Measurements from ENCODE around the gene CFL1.
A peak's percentile ranks its signal among the peaks of the same experiment; 100 is the strongest.
"Not testable (repeated sequence)": the region's sequence is repeated elsewhere in the genome, so short reads cannot be mapped to it uniquely, and the experiment has no call there.

CFL1 gene

DNA sequence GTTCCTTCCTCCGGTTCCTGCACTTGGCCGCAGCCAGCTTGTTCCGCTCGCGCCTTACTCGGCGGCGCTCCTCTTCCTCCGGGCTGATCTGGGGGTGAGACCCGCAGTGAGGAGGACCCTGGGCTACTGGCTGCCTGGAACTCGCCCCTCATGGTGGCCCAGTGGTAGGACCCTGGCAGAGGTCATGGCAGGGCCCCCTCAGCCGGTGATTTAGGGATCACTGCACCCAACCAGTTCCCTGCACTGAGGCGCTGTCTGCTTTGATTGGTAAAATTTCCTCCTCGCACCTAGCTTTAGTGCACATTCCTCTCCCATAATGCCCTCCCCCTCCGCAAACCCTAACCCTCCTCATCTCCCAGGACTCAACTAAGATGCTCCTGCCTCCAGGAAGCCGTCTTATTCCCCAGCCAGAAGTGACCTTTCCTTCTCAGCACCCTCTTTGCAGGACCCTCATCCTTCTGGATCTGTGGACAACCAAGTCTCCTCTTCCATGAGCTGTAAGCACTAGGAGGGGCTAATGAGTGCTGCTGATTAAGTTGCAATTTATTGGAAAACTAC is 36.1 kb upstream of the CFL1 start:
- Histone ChIP-seq H3K9me3 (ENCODE audit: control extremely low read depth in 1 of 5, control insufficient read depth in 4 of 5, insufficient read depth in 2 of 5, low read depth in 1 of 5, low read length in 4 of 5) (no peaks in the 10 kb centered on the region), H3K4me3 (ENCODE audit: control insufficient read depth in 1 of 7, extremely low read depth in 1 of 7, insufficient read depth in 4 of 7, low read depth in 2 of 7, low read length in 6 of 7) (peak overlapping the region in 6 of 7 experiments; percentile 29 to 70 (median 53)), H3K27ac (ENCODE audit: insufficient read depth in 1 of 2, low read depth in 1 of 2, low read length in 2 of 2, poor library complexity in 1 of 2, severe bottlenecking in 2 of 2) (peak overlapping the region; percentile 40 to 77), H3K4me1 (ENCODE audit: control extremely low read depth in 1 of 4, control insufficient read depth in 4 of 4, insufficient read depth in 4 of 4, low read length in 3 of 4) (peaks cover 11 to 67% (median 63%) of the 10 kb centered on the region in 4 experiments), H3K27me3 (replicated peaks in 2 of 5; ENCODE audit: control insufficient read depth in 4 of 5, insufficient read depth in 5 of 5, low read length in 4 of 5) (no peaks in the 10 kb centered on the region), H3K36me3 (ENCODE audit: control insufficient read depth in 4 of 4, insufficient read depth in 4 of 4, low read length in 3 of 4) (peaks cover 0 to 13% (median 5%) of the 10 kb centered on the region in 4 experiments)
- ChIA-PET POLR2A (interaction anchor here (0.5 to 2.2 kb wide), 7 partner anchors 9 to 784 kb away, joined by 3 to 8 read pairs (median 5); partner anchors contain the start of genes C11orf68, CFL1, CTSW and DRAP1), CTCF (interaction anchor here (0.6 to 2.3 kb wide), 8 partner anchors 9 to 68 kb away, joined by 3 to 7 read pairs (median 4); no protein-coding TSS in a partner anchor)
- 12% methylated on average over 16 of the region's 16 CpGs for WGBS (ENCODE audit: insufficient coverage)
- DNase-seq = peak in 2 of 3 donors; percentile 64 to 78

DNA sequence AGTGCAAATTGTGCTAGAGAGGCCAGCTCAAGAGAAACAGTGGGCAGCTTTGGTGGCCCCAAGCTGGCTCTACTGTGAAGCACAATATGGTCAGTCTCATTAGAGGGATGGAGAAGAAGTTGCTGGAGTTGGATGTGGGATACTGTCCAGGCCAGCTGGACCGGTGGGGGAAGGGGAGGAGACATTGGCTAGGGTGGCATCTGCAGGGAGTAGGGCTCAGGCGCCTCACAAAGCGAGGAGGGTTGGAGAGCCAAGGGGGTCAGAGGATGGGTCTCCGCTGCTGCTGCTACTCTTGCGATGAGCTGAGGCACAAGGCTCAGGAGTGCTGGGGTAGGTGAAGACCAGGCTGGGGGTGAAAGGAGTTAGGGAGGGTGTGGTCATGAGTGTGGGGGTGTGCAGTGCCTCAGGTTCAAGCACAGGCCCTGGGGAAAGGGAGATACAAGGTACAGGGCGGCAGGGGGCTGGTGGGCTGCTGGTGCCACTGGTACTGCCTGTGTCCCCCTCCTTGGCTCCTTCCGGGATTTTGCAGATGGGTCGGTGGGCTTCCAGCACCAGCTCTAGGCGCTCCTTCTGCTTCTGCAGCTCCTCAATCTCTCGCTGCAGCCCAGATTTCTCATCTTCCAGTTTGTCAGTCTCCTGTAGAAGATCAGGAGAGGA is 34.8 kb upstream of the CFL1 start:
- peaks cover 11 to 69% (median 62%) of the 10 kb centered on the region in 4 experiments for H3K4me1 ChIP-seq (ENCODE audit: control extremely low read depth in 1 of 4, control insufficient read depth in 4 of 4, insufficient read depth in 4 of 4, low read length in 3 of 4)

DNA sequence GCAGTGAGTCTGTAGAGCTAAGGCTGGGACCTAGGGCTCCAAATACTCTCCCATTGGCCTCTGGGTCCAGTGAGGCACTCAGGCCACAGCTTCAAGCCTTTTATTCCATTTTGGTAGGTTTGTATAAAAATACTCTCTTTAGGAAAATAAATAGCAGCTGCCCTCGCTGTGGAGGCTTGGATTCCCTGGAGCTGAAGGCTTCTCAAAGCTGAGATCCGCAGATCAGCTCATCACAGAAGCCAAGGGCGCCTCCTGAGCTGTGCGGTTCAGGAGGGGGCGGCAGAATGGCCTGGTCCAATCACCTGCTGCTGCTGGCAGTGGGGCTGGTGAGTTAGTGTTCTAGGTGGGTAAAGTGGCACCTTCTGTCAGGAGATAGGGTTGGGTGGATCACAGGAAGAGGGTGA is 34.2 kb upstream of the CFL1 start:
- POLR2A ChIA-PET = interaction anchor here (0.9 to 3.6 kb wide), 8 partner anchors 9 to 278 kb away, joined by 3 to 33 read pairs (median 4); partner anchors contain the start of gene FOSL1
- DNase-seq; H3K9me3 ChIP-seq (ENCODE audit: control extremely low read depth in 1 of 5, control insufficient read depth in 4 of 5, insufficient read depth in 2 of 5, low read depth in 1 of 5, low read length in 4 of 5); H3K27me3 ChIP-seq (replicated peaks in 2 of 5; ENCODE audit: control insufficient read depth in 4 of 5, insufficient read depth in 5 of 5, low read length in 4 of 5): not testable (repeated sequence)
- Histone ChIP-seq H3K27ac (ENCODE audit: insufficient read depth in 1 of 2, low read depth in 1 of 2, low read length in 2 of 2, poor library complexity in 1 of 2, severe bottlenecking in 2 of 2) (peak overlapping the region in 1 of 2 experiments; percentile 68), H3K36me3 (ENCODE audit: control insufficient read depth in 4 of 4, insufficient read depth in 4 of 4, low read length in 3 of 4) (peaks cover 0 to 16% (median 6%) of the 10 kb centered on the region in 4 experiments), H3K4me3 (ENCODE audit: control insufficient read depth in 1 of 7, extremely low read depth in 1 of 7, insufficient read depth in 4 of 7, low read depth in 2 of 7, low read length in 6 of 7) (peak overlapping the region in 6 of 7 experiments; percentile 62 to 97 (median 78)), H3K4me1 (ENCODE audit: control extremely low read depth in 1 of 4, control insufficient read depth in 4 of 4, insufficient read depth in 4 of 4, low read length in 3 of 4) (peaks cover 11 to 75% (median 68%) of the 10 kb centered on the region in 4 experiments)
- 91% methylated on average over 3 of the region's 5 CpGs for WGBS (ENCODE audit: insufficient coverage)
- CTCF ChIA-PET = interaction anchor here (0.9 to 4.3 kb wide), 6 partner anchors 10 to 92 kb away, joined by 3 to 40 read pairs (median 5); partner anchors contain the start of gene FOSL1

More for the DNA sequence above, 34.8 kb upstream of the CFL1 start:
- no peaks in the 10 kb centered on the region for H3K9me3 ChIP-seq (ENCODE audit: control extremely low read depth in 1 of 5, control insufficient read depth in 4 of 5, insufficient read depth in 2 of 5, low read depth in 1 of 5, low read length in 4 of 5)
- DNase-seq = no peak
- ChIA-PET CTCF (interaction anchor here (1.0 to 4.3 kb wide), 6 partner anchors 9 to 91 kb away, joined by 3 to 40 read pairs (median 3); partner anchors contain the start of gene FOSL1), POLR2A (interaction anchor here (0.6 to 3.6 kb wide), 9 partner anchors 8 to 39 kb away, joined by 3 to 33 read pairs (median 5); partner anchors contain the start of genes C11orf68, CFL1, DRAP1 and FOSL1)
- H3K27ac ChIP-seq (ENCODE audit: insufficient read depth in 1 of 2, low read depth in 1 of 2, low read length in 2 of 2, poor library complexity in 1 of 2, severe bottlenecking in 2 of 2) = peak overlapping the region in 1 of 2 experiments; percentile 68
- H3K27me3 ChIP-seq (replicated peaks in 2 of 5; ENCODE audit: control insufficient read depth in 4 of 5, insufficient read depth in 5 of 5, low read length in 4 of 5) = no peaks in the 10 kb centered on the region
- H3K4me3 ChIP-seq (ENCODE audit: control insufficient read depth in 1 of 7, extremely low read depth in 1 of 7, insufficient read depth in 4 of 7, low read depth in 2 of 7, low read length in 6 of 7) = peak overlapping the region in 3 of 7 experiments; percentile 23 to 76 (median 45)
- H3K36me3 ChIP-seq (ENCODE audit: control insufficient read depth in 4 of 4, insufficient read depth in 4 of 4, low read length in 3 of 4) = peaks cover 0 to 13% (median 5%) of the 10 kb centered on the region in 4 experiments
- 84% methylated on average over 7 of the region's 10 CpGs for WGBS (ENCODE audit: insufficient coverage)

GRCh38 chr11:65891219-65892136 is 33.5 kb upstream of the CFL1 start:
- ChIA-PET CTCF (interaction anchor here (0.6 to 11.9 kb wide), 23 partner anchors 11 to 244 kb away, joined by 3 to 168 read pairs (median 7); partner anchors contain the start of genes AP5B1, C11orf68, CFL1 and CTSW), POLR2A (interaction anchor here (0.6 to 5.4 kb wide), 16 partner anchors 9 to 277 kb away, joined by 3 to 33 read pairs (median 4); partner anchors contain the start of genes BANF1, CFL1, CST6 and CTSW)
- under 1% methylated on average over 49 of the region's 57 CpGs for WGBS (ENCODE audit: insufficient coverage)
- peaks cover 0 to 16% (median 12%) of the 10 kb centered on the region in 4 experiments for H3K36me3 ChIP-seq (ENCODE audit: control insufficient read depth in 4 of 4, insufficient read depth in 4 of 4, low read length in 3 of 4)
- H3K9me3 ChIP-seq (ENCODE audit: control extremely low read depth in 1 of 5, control insufficient read depth in 4 of 5, insufficient read depth in 2 of 5, low read depth in 1 of 5, low read length in 4 of 5) = no peaks in the 10 kb centered on the region
- no peaks in the 10 kb centered on the region for H3K27me3 ChIP-seq (replicated peaks in 2 of 5; ENCODE audit: control insufficient read depth in 4 of 5, insufficient read depth in 5 of 5, low read length in 4 of 5)
- peak overlapping the region; percentile 59 to 97 (median 76) for H3K4me3 ChIP-seq (ENCODE audit: control insufficient read depth in 1 of 7, extremely low read depth in 1 of 7, insufficient read depth in 4 of 7, low read depth in 2 of 7, low read length in 6 of 7)
- H3K4me1 ChIP-seq (ENCODE audit: control extremely low read depth in 1 of 4, control insufficient read depth in 4 of 4, insufficient read depth in 4 of 4, low read length in 3 of 4) = peaks cover 11 to 78% (median 70%) of the 10 kb centered on the region in 4 experiments
- peak in 2 of 3 donors; percentile 47 to 56 for DNase-seq
- H3K27ac ChIP-seq (ENCODE audit: insufficient read depth in 1 of 2, low read depth in 1 of 2, low read length in 2 of 2, poor library complexity in 1 of 2, severe bottlenecking in 2 of 2) = peak overlapping the region; percentile 46 to 68

GRCh38 chr11:65890324-65891218 is 32.6 kb upstream of the CFL1 start, which contains the start of gene CCDC85B:
TSS of gene CCDC85B (plus strand) at chr11:65890673. CDS start at chr11:65890784, 111 bp downstream.
- WGBS (ENCODE audit: insufficient coverage) = 0% methylated on average over 85 of the region's 94 CpGs
- peak within 1 kb of the TSS; percentile 59 to 97 (median 87) for H3K4me3 ChIP-seq (ENCODE audit: control insufficient read depth in 1 of 7, extremely low read depth in 1 of 7, insufficient read depth in 4 of 7, low read depth in 2 of 7, low read length in 6 of 7)
- peak; percentile 93 to 97 (median 97) for DNase-seq
- peaks cover 3 to 26% (median 17%) of the 10 kb centered on the region in 4 experiments for H3K36me3 ChIP-seq (ENCODE audit: control insufficient read depth in 4 of 4, insufficient read depth in 4 of 4, low read length in 3 of 4)
- no peaks in the 10 kb centered on the region for H3K27me3 ChIP-seq (replicated peaks in 2 of 5; ENCODE audit: control insufficient read depth in 4 of 5, insufficient read depth in 5 of 5, low read length in 4 of 5)
- no peaks in the 10 kb centered on the region for H3K9me3 ChIP-seq (ENCODE audit: control extremely low read depth in 1 of 5, control insufficient read depth in 4 of 5, insufficient read depth in 2 of 5, low read depth in 1 of 5, low read length in 4 of 5)
- ChIA-PET POLR2A (interaction anchor here (0.5 to 5.4 kb wide), 15 partner anchors 10 to 179 kb away, joined by 3 to 33 read pairs (median 3); partner anchors contain the start of genes BANF1, CFL1, CST6 and CTSW), CTCF (interaction anchor here (0.6 to 11.9 kb wide), 28 partner anchors 8 to 248 kb away, joined by 3 to 168 read pairs (median 7); partner anchors contain the start of genes AP5B1, C11orf68, CFL1 and CTSW)
- H3K4me1 ChIP-seq (ENCODE audit: control extremely low read depth in 1 of 4, control insufficient read depth in 4 of 4, insufficient read depth in 4 of 4, low read length in 3 of 4) = peaks cover 11 to 78% (median 70%) of the 10 kb centered on the region in 4 experiments
- H3K27ac ChIP-seq (ENCODE audit: insufficient read depth in 1 of 2, low read depth in 1 of 2, low read length in 2 of 2, poor library complexity in 1 of 2, severe bottlenecking in 2 of 2) = peak within 1 kb of the TSS; percentile 46 to 87

All from common myeloid progenitor, CD34-positive (primary cell).